Measurements from ENCODE around the gene DRD4.

GRCh38 chr11:660281-660680, 23.2 kb downstream of the DRD4 start:
- TF ChIP-seq CTCF (IDR thresholded peaks at IDR 0.05; ENCODE audit: low read depth, low read length, poor library complexity, severe bottlenecking) (no peak), EZH2phosphoT487 (IDR thresholded peaks at IDR 0.05; ENCODE audit: borderline replicate concordance, low read length) (no peak)
